ENCODE data around the gene LSM4.

DNA sequence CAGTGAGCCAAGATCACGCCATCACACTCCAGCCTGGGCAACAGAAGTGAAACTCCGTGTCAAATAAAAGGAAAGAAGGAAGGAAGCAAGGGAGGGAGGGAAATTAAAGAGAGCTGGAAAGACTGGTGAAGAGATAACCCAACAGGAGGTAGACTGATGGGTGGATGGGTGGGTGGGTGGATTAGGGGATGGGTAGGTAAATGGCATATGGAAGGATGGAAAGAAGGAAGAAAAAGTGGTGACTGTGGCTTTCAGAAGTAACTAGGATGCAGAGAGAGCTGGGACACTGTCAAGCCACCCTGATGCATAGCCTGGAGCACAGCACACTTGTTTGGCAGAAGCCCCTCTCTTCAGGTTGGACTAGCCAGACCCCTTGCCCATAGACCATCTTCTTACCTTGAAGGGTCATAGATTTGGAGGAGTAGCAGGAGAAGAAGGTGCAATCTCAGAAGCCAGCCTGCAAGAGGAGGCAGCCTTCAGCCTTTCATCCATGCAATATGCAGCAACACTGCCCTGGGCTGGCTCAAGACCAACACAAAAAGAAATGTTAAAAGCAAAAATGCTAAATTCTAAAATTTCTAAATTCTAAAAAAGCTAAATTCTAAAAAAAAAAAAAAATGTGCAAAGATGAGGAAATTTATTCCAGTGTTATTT lies 53.7 kb downstream of the LSM4 start:
- TF ChIP-seq, protein P1, sequence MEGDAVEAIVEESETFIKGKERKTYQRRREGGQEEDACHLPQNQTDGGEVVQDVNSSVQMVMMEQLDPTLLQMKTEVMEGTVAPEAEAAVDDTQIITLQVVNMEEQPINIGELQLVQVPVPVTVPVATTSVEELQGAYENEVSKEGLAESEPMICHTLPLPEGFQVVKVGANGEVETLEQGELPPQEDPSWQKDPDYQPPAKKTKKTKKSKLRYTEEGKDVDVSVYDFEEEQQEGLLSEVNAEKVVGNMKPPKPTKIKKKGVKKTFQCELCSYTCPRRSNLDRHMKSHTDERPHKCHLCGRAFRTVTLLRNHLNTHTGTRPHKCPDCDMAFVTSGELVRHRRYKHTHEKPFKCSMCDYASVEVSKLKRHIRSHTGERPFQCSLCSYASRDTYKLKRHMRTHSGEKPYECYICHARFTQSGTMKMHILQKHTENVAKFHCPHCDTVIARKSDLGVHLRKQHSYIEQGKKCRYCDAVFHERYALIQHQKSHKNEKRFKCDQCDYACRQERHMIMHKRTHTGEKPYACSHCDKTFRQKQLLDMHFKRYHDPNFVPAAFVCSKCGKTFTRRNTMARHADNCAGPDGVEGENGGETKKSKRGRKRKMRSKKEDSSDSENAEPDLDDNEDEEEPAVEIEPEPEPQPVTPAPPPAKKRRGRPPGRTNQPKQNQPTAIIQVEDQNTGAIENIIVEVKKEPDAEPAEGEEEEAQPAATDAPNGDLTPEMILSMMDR (IDR thresholded peaks at IDR 0.05) = no peak
- TF ChIP-seq POLR2A (IDR thresholded peaks at IDR 0.05) = no peak
- no peak for TF ChIP-seq POLR2AphosphoS5 (IDR thresholded peaks at IDR 0.05)
